SKM-1 (cell line): ENCODE data around the gene PTPRM.

ENCODE experiments used
- DNase-seq: peaks from one replicate; lab custom pipeline; 2025; ENCODE audit not compliant: unreplicated experiment; lab: John Stamatoyannopoulos, UW

PTPRM gene

DNA sequence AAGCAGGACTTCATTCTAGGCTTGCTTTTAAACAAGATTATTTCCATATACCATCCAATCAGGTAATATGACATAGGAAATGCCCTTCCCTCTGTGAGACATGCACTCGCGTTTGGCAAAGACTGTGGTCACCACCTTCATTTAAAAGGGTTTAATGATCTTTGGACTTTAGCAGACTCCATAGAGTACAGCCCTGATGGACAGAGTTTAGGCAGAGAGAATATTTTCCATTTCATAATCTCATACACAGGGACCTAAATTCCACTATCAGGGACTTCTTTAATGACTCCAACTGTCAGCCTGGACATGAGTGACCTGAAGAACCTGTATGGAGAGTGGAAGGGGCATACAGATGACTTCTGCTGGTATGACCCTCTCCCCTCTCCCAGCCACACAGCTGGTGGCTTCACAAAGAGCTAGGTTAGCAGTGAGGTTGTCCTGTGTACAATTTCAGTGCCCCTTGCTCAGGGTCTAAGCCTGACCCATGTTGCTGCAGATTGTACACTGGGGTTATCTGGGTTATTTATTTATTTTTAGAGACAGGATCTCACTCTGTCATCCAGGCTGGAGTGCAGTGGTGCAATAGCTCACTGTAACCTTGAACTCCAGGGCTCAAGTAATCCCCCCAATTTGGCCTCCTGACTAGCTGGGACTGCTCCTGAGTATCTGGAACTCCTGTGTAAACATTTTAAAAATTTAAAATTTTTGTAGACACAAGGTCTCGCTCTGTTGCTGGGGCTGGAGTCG lies 59.2 kb downstream of the PTPRM start:
- no peak for DNase-seq

DNA sequence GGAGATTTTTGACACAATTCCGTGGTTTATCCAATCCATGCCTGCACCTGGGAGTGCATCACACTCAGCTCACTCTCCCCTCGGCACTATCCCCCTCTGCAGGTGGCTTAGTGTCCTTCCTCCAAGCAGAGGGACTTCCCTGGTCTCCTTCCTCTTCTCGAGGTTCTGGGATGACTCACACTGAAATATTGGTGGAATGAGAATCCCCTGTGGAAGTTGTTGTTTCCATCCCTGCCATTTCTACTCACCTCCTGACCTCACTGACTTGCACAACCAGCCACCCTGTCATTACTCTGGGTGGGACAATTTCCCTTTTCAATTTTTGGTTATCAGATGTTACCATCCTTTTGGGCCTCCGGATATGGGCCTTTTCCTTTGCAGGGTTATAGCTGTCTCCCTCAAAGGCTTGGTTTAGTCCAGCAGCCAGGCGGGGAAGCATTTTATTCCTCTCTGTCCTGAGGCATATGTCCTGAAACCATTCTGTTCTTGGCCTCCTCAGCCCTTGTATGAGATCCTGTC lies 59.9 kb downstream of the PTPRM start:
- DNase-seq: no peak

DNA sequence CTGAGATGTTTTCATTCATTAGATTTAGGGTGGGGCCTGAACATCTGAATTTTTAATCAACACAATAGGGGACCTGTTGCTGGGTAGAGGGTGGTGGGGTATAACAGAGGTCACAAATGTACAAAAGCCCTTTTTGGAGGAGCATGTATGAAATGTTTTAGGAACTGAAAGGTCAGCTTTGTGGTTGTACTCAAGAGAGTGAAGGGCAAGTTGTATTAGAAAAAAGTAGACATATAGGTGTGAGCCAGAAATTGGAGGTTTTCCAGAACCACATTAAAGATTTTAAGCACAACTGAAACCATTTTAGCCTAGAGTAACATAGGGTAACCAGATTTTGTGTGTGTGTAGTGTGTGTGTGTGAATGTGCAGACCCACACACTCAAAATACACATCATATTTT lies 62.3 kb downstream of the PTPRM start:
- DNase-seq: no peak

DNA sequence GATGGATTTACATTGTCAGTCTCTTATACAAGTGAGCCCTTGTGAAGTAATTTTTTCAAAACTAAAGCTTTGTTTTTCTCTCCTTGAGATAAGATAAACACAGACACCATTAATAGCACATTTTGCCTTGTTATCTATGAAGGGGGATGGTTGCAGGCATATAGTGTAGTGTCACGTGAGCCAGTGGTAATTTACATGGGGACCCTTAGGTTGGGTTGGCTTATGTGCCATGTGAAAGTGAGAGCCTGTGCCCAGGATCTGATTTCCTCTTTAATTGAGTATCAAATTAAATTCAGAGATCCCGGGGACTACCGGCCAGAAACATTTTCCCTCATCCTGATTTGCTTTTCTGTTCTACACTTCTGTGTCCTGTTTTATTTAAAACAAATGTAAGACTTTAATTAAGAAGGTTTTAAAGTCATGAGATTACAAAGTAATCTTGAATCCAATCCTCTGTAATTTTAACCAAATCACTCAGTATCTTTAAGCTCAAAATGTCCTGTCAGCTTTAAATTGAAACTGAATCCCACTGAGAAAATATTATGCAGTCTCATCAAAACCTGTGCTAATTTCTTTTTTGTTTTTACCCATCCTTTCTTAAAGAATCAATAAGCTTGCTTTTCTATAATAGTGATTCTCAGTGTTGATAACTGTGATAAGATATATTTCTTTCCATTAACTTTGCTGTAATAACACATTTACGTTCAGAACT lies 63.8 kb downstream of the PTPRM start:
- DNase-seq: no peak

DNA sequence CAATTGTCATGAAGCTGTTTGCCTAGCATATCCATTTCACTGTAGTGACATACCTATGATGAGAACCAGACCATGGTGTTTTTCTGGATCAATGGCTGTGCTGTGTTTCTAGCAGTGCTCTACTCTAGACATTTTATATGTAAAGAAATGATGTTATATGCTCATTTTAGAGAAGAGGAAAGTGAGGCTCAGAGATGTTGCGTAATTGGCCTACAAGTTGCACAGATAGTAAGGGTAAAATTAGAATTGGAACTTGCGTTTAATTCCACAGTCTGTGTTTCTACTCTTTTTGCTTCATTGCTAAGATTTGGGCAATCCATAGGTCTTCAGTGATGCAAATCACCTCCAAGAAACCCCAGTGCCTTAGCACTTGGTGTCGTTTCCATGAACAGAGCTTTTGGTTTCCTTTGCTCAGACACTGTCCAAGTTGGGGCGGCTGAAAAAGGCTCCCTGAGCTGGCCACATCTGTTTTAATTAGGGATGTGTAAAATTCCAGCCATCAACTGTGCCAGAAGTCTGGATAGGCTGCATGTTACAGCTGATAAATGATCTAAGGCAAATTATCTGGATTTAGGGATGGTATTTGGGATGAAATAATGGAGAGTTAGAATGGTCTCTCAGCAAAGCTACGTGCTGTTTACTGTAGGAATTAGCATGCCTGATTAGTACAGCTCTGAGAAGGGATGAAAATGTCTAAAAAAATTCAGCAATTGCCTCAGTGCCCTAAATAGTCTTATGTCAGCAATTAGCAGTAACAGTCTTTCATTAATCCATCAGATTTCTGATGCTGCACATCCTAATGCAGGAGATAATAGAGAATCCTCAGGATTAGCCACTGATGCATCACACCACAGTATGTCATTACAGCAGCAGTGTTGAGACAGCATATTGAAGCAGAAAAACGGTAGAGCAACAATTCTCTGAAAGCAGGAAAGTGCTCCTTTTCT lies 65.3 kb downstream of the PTPRM start:
- no peak for DNase-seq

DNA sequence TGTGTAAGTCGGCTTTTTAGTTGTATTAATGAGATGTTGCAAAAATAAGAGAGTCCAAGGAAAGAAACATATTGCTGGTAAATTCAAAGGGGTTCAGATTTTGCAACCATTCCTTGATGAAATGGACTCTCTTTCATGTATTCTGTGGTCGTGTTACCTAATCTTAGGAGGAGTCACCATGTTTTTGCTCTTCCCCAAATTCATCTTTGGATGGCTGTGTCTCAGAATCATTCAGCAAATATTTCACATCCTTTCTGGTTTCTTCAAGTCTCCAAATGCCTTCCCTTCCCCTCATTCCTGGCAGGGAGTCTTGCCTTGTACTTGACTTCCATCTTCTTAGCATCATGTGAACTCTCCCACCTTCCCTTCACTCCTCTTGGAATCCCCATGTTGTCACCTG lies 66.1 kb downstream of the PTPRM start:
- DNase-seq: peak; percentile 61

DNA sequence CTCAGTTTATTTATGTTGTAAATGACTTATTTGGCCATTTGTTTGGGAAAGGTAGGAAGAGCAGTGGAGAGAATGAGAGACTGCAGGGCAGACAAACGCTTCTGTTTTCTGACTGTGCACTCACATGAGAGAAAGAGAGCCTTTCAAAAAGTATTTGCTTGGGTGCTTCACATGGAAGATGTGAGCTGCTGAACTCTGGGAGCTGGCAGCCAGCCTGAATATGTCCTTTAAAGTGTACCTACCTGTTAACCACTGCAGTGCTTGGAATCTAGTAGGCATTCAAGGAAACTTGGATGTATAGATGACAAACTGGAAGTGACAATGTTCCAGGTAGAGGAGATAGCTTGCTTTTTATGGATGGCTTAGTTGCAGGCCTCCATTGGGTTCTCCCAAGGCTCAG lies 68.8 kb downstream of the PTPRM start:
- DNase-seq: no peak

DNA sequence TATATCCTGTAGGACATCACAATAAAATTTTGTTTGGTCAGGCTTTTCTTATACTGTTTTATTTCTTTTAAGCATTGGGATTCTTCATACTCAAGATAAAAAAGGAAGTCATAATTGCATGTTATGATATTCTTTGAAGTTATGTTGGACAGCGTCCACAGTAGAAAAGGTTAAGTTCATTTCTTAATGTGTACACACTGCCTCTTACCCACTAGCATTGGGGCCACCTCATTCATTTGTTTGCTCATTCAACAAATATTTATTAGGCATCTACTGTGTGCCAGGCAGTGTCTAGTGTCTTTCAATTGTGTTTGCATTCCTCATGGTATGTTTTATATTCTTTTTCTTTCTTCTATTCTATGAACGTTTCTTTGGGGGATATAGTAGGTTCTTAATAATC lies 70.2 kb downstream of the PTPRM start:
- DNase-seq: no peak

DNA sequence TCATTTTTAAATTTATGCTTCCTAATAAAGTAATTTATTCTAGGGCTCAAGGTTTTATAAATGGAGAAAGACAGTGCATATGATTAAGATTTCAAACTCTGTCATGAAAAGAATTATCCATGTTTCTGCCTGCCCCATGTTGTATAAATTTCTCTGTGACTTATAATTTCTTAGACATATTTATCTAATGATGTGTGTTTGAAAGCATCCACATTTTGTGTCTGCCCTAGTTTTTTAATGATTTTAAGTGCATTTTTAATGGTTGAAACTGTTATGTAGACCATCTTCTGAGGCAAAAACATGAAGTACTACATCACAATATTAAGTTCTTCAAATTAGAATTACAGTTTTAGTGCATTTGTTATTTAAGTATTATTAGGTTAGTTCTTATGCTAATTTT lies 71.2 kb downstream of the PTPRM start:
- DNase-seq: no peak

DNA sequence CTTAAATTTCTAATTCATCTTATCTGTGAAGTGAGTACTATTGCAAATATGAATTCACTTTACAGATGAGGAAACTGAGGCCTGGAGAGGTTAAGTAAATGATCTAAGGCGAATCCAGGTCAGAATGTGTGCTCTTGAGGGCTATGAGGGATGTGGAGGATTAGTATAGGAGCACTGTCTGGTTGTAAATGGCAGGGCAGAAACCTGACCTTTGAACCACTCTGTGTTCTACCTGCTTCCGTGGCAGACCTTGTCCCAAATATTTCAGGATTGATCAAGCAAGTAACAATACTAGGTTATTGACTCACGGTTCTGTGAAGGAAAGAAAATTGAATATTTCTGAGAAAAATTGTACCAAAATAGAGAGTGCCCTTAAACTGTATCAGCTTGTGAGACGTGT lies 74.7 kb downstream of the PTPRM start:
- DNase-seq: no peak

DNA sequence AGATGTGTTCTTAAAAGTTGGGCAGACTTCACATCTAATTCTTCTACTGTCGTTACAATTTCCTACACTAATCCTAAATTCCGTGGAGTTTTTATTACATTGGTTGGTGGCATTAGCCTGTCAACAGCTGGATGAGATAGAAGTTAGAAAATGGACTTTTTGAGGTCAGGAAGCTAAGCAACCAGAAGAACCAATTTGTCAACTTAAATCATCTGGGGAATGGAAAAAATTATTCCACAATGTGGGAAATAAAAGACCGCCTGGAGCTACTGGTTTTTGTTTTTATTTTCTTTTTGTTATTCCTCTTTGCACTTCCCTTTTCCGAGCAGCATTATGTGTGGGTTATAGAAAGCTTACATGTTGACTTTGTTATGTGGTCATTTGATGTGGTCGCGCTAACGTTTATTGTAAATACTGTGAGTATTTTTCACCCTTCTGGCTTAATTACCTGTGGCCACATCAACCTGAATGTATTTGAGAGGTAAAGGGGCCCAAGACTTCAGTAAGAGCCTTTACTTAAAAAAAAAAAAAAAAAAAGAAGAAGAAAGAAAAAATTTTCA lies 75.3 kb downstream of the PTPRM start:
- no peak for DNase-seq

DNA sequence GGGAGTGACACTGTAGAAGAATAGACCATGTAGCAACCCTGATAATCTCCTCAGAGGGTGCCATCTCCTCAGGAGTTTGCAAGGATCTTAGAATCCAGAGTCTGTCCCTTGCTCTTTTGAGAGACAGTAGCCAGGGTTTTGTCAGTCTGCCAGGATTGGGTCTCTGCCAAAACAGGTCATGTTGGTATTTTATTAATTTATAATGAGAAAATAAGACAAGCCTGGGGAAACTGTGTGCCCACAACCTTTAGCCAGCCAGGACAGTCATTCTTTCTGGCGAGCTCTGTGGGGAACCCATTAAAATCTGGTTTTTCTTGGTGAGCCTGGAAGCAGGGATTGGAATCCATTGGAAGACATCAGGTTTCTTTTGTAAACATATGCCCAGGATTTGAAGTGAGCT lies 78.6 kb downstream of the PTPRM start:
- no peak for DNase-seq

DNA sequence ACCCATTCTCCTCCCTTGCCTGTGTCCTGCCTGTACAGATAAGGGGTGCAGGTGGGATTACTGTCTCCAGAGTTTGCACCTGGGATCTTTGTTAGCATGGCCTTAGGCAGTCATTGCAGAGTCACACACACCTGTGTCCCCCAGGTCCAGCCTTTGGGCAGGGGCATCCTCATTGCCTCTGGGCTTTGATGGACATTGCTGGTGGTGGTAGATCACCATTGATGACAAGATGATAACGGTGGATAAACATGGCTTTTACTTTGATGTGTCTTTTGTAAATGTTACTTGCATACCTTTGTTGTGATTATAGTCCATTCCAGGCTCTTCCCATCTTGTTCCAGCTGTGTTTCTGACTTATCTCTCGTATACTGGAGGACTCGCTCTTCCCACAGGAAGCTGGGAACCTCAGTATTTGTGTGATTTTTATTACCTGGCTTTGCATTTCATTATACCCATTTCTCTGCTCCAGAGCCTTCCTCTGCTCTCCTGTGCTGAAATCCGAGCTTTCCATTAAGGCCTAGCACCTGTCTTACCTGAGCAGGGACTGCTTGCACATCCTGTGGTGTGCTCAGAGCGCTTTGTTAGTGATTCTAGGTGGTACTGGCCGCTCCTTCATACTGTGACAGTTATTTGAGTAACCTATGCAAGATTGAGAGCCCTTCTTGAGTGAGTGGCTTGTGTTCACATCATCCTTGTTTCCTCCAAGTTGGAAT lies 79.2 kb downstream of the PTPRM start:
- DNase-seq: no peak

DNA sequence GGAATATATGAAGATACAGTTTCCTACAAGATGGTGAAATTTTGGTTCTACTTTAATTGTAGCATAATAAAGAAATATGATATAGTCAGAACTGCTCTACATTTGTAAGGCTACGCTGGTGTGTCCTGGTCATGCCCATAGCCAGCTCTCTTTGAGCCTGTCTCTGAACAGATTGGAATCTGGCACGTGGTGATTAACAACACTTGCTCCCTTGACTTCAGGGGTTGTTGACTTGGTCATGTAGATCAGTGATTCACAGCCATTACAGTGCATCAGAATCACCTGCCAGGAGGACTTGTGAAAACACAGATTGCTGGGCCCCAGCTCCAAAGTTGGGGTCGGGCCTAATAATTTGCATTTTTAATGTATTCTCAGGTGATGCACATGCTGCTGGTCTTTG lies 80.4 kb downstream of the PTPRM start:
- no peak for DNase-seq

DNA sequence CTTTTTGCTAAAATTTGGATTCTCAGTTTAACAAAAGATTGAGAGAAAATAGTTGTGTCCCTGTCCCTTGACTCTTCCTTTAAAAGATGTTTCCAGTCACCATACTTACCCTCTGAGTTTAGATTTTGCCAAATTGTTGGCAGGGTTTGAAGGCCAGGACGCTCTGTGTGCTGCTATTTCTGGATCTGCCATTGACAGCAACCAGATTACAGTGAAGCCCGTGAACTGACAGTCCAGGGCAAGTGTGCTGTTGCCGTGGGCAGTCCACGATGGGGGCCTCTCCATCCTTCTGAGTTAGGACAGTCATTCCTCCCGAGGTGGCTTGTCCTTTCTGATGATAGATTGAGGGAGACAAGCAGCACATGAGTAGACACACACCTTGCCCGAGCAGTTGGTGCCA lies 89.9 kb downstream of the PTPRM start:
- DNase-seq: no peak

DNA sequence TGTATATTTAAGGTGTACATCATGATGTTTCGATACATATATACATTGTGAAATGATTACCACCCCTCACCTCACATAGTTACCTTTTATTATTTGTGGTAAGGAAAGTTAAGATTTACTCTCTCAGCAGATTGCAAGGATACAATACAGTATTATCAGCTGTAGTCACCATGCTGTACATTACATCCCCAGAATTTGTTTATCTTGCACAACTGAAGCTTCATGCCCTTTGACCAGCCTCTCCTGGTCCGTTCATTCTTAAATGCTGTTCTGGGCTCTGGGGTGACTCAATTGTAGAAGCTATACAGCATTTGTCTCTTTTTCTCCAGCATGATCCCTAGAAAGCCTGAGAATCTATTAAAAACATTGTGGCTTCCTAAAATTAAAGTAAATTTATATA lies 90.8 kb downstream of the PTPRM start:
- DNase-seq: no peak

DNA sequence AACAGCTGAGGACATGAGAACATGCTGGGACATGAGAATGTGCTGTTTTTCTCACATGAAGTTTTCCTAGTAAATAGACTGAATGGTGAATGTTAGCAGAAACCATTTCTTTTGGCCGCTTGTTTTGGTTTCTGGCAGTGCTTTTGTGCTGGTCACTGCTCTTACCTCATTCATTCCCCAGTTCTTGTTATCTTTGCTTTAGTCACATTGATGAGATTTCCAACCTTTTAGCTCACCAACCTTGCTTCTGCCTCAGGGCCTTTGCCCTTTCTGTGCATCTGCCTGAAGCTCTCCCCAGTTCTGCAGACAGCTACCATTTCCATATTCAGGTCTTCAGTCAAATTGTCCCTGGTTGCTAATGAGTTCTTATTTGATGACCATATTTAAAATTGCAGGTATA lies 91.6 kb downstream of the PTPRM start:
- DNase-seq: no peak

DNA sequence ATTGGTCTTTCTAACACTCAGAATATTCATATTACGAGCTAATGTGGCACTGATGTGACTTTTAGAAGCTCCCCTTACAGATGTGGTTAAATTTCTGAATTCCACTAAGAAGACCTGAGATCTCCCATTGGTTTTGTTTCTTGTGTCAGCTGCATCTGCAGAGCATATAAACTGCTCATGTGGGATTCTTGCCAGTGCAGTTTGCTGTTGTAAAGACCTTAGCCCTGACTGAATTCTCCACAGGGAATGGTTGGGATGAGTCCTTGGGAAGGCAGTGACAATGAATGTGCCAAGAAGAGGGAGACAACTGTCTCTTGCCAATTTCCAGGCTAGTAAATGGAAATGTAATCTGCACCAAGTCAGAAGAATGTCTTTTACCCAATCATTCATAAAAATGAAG lies 94.1 kb downstream of the PTPRM start:
- DNase-seq: no peak

DNA sequence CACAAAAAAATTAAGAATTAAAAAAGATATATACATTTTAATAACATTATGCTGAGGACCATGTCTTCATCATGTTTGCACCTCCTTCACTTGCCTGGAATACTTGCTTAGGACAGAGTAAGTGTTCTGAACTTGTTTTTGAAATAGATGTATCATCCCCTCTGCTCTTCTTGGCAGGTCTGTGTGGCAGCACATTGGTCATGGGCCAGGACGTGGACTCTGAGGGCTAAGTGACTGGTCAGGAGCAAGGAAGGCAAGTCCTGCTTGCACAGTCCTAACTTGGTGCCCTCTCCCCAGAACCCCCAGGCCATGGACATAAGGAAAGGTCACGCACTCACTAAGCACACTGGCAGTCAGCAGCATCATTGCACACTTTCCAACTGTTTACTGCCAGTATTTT lies 95.8 kb downstream of the PTPRM start:
- no peak for DNase-seq
